CD4-positive, alpha-beta T cell treated with Interleukin-17A for 1 hour (primary cell): ENCODE results near the gene ARFGEF3.

Experiments used
- DNase-seq: peaks from one replicate; pipeline ENCODE4 v3.0.0-alpha.2; 2020

Gene ARFGEF3

DNA sequence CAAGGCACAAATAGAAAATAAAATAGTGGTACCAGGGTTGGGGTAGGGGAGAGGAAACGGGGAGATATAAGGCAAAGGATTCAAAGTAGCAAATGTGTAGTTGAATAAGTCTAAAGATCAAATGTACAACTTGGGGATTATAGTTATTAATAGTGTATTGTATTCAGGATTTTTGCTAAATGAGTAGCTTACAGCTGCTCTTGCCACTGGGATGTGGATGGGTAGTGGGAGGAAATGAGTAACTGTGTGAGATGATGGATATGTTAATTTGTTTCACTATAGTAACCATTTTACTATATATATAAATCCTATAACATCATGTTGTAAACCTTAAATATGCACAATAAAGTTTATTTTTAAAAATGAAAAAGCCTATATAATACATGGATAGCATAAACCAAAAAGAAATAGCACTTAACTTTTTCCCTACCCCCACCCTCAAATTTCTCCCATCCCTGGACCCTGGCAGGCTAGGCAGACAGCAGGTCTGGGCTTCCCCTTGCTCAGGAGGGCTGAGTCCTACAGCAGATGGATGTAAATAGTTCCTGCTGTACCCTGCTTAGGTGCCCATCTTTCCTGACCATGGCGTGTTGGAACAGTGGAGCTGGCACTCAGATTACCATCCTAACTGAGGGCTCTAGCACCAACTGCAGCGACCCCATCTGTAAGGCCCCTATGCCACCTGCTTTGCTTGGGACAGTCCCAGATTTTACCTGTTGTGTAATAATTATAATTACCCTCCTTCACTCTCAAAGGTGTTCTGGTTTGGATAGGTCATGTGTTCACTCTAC is 85.1 kb downstream of the ARFGEF3 start:
- DNase-seq = no peak

DNA sequence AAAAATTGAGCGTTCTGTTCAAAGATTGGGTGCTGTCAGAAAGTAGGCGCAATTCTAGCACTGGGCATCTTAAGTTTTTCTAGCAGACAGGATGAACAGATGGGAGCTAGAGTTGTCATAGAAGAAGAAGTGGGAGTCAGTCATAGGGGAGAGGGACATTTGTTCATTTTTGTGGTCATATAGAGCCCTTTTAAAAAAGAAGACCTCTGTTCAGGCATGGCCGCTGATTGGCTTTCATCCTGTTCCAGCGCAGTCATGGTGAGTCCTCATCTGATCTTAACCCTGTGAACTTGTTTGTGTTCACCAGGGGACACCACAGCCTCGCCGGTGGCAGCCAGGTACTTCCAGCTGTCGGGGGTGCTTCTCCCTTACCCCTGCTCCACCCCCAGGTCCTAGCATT is 86.3 kb downstream of the ARFGEF3 start:
- DNase-seq = no peak

DNA sequence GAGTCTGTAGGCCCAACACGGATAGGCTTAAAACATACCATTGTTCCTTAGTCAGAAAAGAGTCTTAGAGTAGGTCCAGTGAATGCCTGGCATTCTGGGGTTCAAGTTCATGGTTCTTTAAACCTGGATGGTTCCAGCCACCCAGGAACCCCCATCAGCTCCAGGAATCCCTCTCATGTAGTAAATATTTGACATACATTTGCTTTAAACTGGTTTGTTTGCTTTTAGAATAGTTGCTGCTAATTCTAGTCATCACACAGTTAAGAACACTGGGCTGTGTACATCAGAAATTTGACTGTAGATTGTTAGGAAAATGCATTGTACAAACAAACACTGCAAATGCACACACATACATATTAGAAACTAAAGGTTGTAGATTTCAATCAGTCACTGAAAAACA is 87.1 kb downstream of the ARFGEF3 start:
- no peak for DNase-seq

DNA sequence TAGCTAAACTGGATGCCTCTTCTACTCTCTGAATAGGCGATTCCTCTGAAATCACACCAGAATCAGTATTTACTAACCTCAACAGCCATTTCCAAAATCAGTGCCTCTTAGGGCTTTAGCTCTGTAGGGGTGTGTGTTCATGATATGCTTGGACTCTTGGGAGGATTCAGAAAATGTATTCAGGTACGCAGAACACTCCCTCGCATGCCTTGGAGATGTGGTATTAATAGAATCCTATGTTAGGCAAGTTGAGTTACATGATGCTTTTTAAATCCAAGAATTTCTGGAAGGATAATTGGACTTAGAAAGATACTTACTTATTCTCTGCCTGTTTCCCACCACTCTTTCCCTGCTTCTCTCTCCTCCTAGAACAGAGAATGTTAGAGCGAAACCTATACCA is 88.3 kb downstream of the ARFGEF3 start:
- no peak for DNase-seq

GRCh38 chr6:138250513-138251247 is 88.9 kb downstream of the ARFGEF3 start:
- no peak for DNase-seq

GRCh38 chr6:138253731-138254130 is 92.0 kb downstream of the ARFGEF3 start:
- no peak for DNase-seq

DNA sequence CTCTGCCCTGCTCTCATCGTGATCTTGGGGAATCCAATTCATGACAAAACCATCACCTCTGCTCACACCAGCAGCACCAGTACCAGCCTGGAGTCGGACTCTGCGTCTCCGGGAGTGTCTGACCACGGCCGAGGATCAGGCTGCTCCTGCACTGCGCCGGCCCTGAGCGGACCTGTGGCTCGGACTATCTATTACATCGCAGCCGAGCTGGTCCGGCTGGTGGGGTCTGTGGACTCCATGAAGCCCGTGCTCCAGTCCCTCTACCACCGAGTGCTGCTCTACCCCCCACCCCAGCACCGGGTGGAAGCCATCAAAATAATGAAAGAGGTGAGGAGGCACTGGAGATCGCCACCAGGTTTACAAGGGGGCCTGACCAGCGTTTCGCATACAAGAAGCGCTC is 93.7 kb downstream of the ARFGEF3 start:
- no peak for DNase-seq

- DNase-seq = no peak
Measured at GRCh38 chr6:138257638-138258040, 95.9 kb downstream of the ARFGEF3 start.

- no peak for DNase-seq
Measured at GRCh38 chr6:138258197-138258596, 96.5 kb downstream of the ARFGEF3 start.

- no peak for DNase-seq
Measured at GRCh38 chr6:138258991-138259390, 97.3 kb downstream of the ARFGEF3 start.

- DNase-seq = no peak
Measured at GRCh38 chr6:138261116-138261780, 99.5 kb downstream of the ARFGEF3 start.

- no peak for DNase-seq
Measured at GRCh38 chr6:138263963-138264362, 102.2 kb downstream of the ARFGEF3 start.

DNA sequence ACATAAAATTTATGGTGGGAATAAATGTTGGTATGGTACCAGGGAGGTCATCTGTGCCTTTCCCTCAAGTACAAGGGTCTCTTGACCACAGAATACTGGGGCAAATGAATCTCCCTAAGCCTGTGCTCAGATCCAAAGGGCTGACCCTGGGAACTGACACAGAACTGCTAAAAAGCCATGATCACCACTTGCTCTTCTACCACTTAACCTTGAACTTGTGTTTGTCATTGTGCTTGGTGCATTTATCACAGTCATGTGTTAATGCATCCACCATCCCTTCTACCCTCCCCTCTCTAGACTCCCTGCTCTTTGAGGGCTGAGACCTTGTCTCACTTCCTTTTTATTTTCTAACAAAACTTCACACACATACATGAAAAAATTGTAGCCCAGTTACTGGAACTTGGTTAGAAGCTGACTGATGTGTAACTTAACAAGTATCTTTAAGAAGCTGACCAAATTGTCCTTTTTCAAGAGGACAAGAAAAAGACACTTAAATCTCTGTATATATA is 102.7 kb downstream of the ARFGEF3 start:
- DNase-seq = no peak

- no peak for DNase-seq
Measured at GRCh38 chr6:138266095-138266494, 104.4 kb downstream of the ARFGEF3 start.

GRCh38 chr6:138267971-138268895 is 106.5 kb downstream of the ARFGEF3 start:
- DNase-seq = no peak

DNA sequence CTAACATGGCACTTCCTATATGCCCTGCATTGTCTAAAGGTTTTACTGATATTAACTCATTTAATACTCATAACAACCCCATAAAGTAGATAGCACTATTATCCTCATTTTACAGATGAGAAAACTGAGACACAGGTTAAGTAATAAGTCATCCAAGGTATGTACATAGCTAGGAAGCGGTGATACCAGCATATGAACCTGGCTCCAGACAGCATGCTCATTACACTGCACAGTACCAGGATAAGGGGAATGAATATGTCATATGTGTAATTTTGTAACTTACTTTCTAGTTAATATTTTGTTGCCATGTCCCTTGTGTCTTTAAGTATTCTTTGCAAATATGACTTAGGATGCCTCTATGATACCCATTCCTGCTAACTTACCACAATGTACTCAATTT is 109.7 kb downstream of the ARFGEF3 start:
- no peak for DNase-seq

DNA sequence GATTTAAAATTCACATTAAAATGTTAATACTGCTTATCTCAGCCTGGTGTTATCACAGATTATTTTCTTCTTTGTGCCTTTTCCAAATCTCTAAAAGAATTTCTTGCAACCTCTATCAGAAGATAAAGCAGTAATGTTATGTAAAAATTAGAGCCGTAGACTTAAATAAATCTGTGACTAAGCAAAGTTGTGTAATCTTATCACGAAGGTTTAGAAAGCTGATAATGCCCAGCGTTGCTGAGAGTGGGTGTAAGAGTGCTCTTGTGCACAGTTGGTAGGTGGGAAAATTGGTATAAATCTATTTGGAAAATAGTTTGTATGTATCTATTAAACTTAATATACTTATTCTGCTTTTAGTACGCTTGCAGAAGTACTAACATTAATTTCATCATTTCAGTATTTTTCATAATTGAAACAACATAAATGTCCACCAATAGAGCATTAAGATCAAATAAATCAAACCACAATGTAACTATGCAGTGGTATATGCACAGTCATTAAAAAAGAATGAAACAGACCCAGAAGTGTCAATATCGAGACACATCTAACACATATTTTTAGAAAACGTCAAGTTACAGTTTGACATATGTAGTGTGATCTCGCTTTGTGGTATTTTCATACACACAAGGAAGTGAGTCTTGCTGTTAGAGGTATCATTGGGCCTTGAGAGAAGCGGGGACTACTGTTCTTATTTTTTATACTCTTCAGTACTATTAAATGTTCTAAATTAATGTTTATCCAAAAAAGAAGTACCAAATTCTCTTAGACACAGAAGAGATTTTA is 111.0 kb downstream of the ARFGEF3 start:
- no peak for DNase-seq

GRCh38 chr6:138275976-138276375 is 114.2 kb downstream of the ARFGEF3 start:
- DNase-seq = no peak

DNA sequence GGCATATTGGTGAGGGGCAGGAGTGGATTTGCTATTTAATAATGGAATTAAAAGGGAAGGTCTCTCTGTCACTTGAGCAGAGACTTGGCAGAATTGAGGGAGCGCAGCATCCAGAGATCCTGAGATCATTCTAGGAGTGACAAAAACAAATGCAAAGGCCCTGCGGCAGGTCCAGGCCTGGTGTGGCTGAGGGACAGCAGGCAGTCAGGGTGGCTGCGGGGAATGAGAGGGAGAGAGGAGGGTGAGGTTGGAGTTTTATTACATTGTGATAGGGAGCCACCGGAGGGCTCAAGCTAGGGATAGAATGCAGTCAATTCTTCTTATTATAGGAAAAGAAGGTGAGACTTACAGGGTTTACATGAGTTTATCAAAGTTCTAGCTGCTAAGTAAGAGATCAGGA is 116.1 kb downstream of the ARFGEF3 start:
- DNase-seq = no peak

DNA sequence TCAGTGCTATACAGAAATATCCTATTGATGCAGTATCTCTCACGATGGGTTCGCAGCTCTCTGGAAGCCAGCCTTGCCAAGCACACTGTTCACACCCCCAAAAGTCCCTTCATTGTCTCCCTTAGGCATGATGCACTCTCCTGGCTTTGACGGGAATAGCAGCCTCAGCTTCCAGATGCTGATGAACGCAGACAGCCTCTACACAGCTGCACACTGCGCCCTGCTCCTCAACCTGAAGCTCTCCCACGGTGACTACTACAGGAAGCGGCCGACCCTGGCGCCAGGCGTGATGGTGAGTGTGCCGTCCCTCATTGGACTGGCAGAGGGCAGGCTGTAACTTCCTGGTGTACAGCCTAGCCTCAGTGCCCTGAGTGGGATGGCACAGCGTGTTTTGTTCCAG is 116.6 kb downstream of the ARFGEF3 start:
- no peak for DNase-seq

DNA sequence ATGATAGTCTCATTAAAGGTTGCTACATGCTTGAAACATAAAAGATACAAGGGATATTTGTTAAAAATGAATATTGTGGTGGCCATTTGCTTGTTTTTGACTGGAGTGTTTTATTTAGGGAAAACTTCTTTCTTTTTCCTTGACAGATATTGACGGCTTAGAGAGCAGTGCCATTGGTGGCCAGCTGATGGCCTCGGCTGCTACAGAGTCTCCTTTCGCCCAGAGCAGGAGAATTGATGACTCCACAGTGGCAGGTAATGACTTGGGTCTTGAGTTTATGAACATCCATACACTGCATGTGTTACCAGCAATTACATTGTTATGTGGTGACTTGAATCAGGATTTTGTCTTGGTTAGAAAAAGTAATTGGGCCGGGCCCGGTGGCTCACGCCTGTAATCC is 124.1 kb downstream of the ARFGEF3 start:
- no peak for DNase-seq

- DNase-seq = no peak
Measured at GRCh38 chr6:138286698-138287097, 125.0 kb downstream of the ARFGEF3 start.
